Fibroblast of lung (primary cell): ENCODE data around the gene DUSP15.

Experiments used
- CTCF ChIP-seq, 2 donors: IDR thresholded peaks in 1 of 2; conservative IDR thresholded peaks in 1 of 2; 1 replicate in 1 of 2; 2 replicates in 1 of 2; pipeline ENCODE4 v1.5.1; 2011 to 2012; ENCODE audit warnings: low read length in 2 of 2, control low read depth in 1 of 2, inconsistent platforms in 1 of 2, low read depth in 1 of 2, mild to moderate bottlenecking in 1 of 2
- EZH2 ChIP-seq: IDR thresholded peaks from 2 replicates; pipeline ENCODE4 v1.5.1; 2012; ENCODE audit warnings: low read length, control low read depth, mild to moderate bottlenecking; ENCODE audit errors: missing control alignments

- TF ChIP-seq CTCF (conservative IDR thresholded peaks at IDR 0.05 in 1 of 2, IDR thresholded peaks at IDR 0.05 in 1 of 2; ENCODE audit: low read depth in 1 of 2, low read length in 2 of 2) (no peak), EZH2 (no peak)
These were observed 5.3 kb upstream of the DUSP15 start for GRCh38 chr20:31875671-31876070.
